Pancreas (tissue), 10 donors: ENCODE measurements around the gene PCNX3. TPM values are rescaled to one million over a fixed set of nuclear protein-coding genes. Genes with fewer than 3 reads are reported as not detected.

Experiments used
- ATAC-seq, 4 donors: fragments of 200-7000 bp; cut with Tn5 transposase; one replicate each; pipeline versions ENCODE4 v1.8.0 to v1.9.1; 2020; ENCODE audit warnings: mild to moderate bottlenecking in 4 of 4, moderate library complexity in 4 of 4
- DNase-seq, 6 donors: peaks; one replicate each; pipeline ENCODE4 v3.0.0-alpha.2; 2020
- FAIRE-seq: peaks from 2 replicates; lab custom pipeline; 2012; peaks lifted over from hg19 to GRCh38; lab: Jason Lieb, UNC
- H3K27ac ChIP-seq, 4 donors: fragments of 200-600 bp; sonication (generic); 1 replicate in 3 of 4; 2 replicates in 1 of 4; pipeline versions ENCODE4 v1.5.0 to v1.8.0; 2020
- H3K27me3 ChIP-seq, 4 donors: fragments of 200-600 bp; one replicate each; pipeline ENCODE4 v1.8.0; 2021
- H3K36me3 ChIP-seq, 3 donors: fragments of 200-600 bp; sonication (generic) in 1 of 3; one replicate each; pipeline versions ENCODE4 v1.5.0 to v1.8.0; 2020 to 2021
- H3K4me1 ChIP-seq, 3 donors: fragments of 200-600 bp; one replicate each; pipeline ENCODE4 v1.8.0; 2021
- H3K4me3 ChIP-seq, 4 donors: fragments of 200-600 bp; sonication (generic) in 2 of 4; one replicate each; pipeline versions ENCODE4 v1.5.0 to v1.8.0; 2020 to 2021
- H3K9me3 ChIP-seq, 4 donors: fragments of 200-600 bp; one replicate each; pipeline ENCODE4 v1.8.0; 2021
- WGBS, 2 donors: extraction: QIAGEN DNeasy Blood & Tissue Kit; methylation state at CpG; one replicate each; pipeline ENCODE4 v1.1.7; 2013; 5-methylcytosine and 5-hydroxymethylcytosine counted together
- intact Hi-C, 3 donors: fragments of 100-400 bp; cut with DNase I; formaldehyde crosslinking; loops; one replicate each; pipeline versions ENCODE4 v1.11.1 to v1.14.2; 2022
- polyA plus RNA-seq, 2 donors: library from polyadenylated mRNA; stranded (reverse); fragments of 200-250 nt; gene quantifications; one replicate each; pipeline ENCODE4 v1.2.3, GENCODE V29; 2013
- total RNA-seq, 6 donors: library from RNA; stranded (reverse); fragmentation: NEBNext Ultra II Directional in 4 of 6; extraction: Animal tissue kit (Norgen Biotek cat#: 25700) in 4 of 6; gene quantifications; one replicate each; pipeline versions ENCODE4 v1.2.1 to v1.2.4, GENCODE V29; 2021 to 2023
- TF ChIP-seq, protein P1 (sequence below), 4 donors: fragments of 200-600 bp; sonication (generic) in 3 of 4; IDR thresholded peaks; one replicate each; pipeline versions ENCODE4 v1.5.0 to v1.8.0; 2021; ENCODE audit warnings: antibody characterized with exemption in 4 of 4
- donor health status: healthy with polysubstance abuse.
- donor health status: DM: no; HTN: no; CAD: no; lungs with moderate emphysema.
- donor health status: DM: no; HTN: no; CAD: no.
- donor health status: control.
- donor health status: control.
- donor health status: Bipolar disorder and iron deficiency.
- donor health status: DM: yes; HTN: yes; CAD: no.
- donor health status: DM: no; HTN: no; CAD: no.
- donor health status: DM: no; HTN: no; CAD: no.
- donor health status: DM: yes; HTN: yes; CAD: no.

PCNX3 gene
- total and polyA plus RNA-seq, 8 donors = 13.5 to 26.3 (median 18.3) TPM

DNA sequence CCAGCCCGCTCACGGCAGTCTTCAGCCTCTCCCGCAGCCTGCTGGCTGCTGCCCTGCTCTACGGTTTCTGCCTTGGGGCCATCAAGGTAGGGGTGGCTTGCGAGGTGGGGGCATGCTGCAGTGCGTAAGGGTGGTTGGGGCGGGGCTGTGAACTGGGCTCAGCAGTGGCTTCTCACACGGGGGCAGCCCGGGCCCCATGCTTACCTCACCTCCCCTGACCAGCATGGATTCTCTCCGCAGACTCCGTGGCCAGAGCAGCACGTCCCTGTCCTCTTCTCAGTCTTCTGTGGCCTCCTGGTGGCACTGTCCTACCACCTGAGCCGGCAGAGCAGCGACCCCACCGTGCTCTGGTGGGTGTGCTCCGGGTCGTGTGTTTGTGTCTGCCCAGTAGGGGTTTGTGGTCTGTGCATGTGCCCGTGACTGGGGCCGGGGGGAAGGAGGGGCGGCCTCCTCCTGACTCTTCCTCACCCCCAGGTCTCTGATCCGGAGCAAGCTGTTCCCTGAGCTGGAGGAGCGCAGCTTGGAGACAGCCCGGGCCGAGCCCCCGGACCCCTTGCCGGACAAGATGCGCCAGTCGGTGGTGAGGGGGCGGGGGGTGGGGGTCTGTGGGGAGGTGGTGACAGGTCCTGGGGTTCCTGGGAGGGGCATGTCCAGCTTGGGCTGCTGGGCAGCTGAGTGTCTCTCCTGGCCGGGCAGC, 9.5 kb downstream of the PCNX3 start:
- Histone ChIP-seq H3K27ac (no peak overlapping the region), H3K27me3 (no peaks in the 10 kb centered on the region), H3K4me3 (no peak overlapping the region), H3K9me3 (no peaks in the 10 kb centered on the region), H3K4me1 (no peaks in the 10 kb centered on the region), H3K36me3 (peaks cover 0 to 39% (median 33%) of the 10 kb centered on the region in 3 donors)
- intact Hi-C loops = loop anchor here in 1 of 3 donors (10.0 kb wide), 1 partner anchor 360 kb away; no protein-coding TSS in a partner anchor
- TF ChIP-seq, protein P1, sequence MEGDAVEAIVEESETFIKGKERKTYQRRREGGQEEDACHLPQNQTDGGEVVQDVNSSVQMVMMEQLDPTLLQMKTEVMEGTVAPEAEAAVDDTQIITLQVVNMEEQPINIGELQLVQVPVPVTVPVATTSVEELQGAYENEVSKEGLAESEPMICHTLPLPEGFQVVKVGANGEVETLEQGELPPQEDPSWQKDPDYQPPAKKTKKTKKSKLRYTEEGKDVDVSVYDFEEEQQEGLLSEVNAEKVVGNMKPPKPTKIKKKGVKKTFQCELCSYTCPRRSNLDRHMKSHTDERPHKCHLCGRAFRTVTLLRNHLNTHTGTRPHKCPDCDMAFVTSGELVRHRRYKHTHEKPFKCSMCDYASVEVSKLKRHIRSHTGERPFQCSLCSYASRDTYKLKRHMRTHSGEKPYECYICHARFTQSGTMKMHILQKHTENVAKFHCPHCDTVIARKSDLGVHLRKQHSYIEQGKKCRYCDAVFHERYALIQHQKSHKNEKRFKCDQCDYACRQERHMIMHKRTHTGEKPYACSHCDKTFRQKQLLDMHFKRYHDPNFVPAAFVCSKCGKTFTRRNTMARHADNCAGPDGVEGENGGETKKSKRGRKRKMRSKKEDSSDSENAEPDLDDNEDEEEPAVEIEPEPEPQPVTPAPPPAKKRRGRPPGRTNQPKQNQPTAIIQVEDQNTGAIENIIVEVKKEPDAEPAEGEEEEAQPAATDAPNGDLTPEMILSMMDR (IDR thresholded peaks at IDR 0.05) = no peak
- 89 to 90% methylated on average over 30 of the region's 30 CpGs for WGBS, 2 donors
- ATAC-seq (no peak), DNase-seq (peak in 2 of 6 donors; percentile 26 to 56), FAIRE-seq (no peak)

DNA sequence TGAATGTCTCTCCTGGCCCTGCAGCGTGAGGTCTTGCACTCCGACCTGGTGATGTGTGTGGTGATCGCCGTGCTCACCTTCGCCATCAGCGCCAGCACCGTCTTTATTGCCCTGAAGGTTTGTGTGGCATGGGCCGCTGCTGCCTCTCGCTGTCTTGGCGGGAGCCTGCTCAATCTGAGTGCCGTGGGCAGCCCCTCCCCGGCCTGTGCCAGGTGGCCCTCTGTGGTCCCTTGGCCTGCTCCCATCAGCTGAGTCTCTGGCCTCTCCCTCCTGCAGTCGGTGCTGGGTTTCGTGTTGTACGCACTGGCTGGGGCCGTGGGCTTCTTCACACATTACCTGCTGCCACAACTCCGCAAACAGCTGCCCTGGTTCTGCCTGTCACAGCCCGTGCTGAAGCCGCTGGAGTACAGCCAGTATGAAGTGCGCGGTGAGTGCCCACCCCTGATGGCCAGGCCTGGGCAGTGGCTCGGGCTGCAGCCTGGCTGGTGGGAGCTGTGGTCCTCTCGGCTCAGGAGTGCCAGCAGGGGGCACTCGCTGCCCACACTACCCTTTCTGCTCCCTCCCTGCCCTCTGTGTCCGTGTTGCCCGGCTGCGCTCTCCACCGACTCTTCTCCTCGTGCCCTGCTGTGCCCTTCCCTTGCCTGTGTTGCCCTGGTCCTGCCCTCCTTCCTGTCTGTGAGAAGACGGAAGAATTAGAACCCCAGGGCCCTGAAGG, 10.2 kb downstream of the PCNX3 start:
- Histone ChIP-seq H3K36me3 (peaks cover 0 to 40% (median 39%) of the 10 kb centered on the region in 3 donors), H3K4me1 (no peaks in the 10 kb centered on the region), H3K4me3 (no peak overlapping the region), H3K27me3 (no peaks in the 10 kb centered on the region), H3K27ac (no peak overlapping the region), H3K9me3 (no peaks in the 10 kb centered on the region)
- DNase-seq (peak in 3 of 6 donors; percentile 38 to 73 (median 52)), FAIRE-seq (no peak), ATAC-seq (peak in 3 of 4 donors; percentile 74 to 91 (median 85))
- TF ChIP-seq, protein P1 (IDR thresholded peaks at IDR 0.05) = peak; percentile 8 to 34 (median 30)
- 75 to 77% methylated on average over 30 of the region's 30 CpGs for WGBS, 2 donors
- intact Hi-C loops = loop anchor here in 1 of 3 donors (10.0 kb wide), 1 partner anchor 359 kb away; no protein-coding TSS in a partner anchor

DNA sequence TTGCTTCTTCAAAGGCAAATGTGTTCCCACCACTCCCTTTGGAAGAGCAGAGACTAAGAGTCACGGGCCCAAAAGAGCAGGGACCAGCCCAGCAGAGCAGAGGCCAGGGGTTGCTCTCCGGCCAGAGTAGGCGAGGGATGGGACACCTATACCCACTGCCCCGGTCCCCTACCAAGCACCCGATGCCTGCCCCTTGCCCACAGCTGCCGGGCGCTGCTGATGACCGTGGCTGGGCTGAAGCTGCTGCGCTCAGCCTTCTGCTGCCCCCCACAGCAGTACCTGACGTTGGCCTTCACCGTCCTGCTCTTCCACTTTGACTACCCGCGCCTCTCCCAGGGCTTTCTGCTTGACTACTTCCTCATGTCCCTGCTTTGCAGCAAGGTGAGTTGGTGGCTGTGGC, 11.6 kb downstream of the PCNX3 start:
- WGBS, 2 donors = 92 to 95% methylated on average over 13 of the region's 13 CpGs
- intact Hi-C loops = loop anchor here in 1 of 3 donors (10.0 kb wide), 1 partner anchor 358 kb away; no protein-coding TSS in a partner anchor
- ATAC-seq (no peak), FAIRE-seq (no peak), DNase-seq (no peak)
- Histone ChIP-seq H3K27ac (no peak overlapping the region), H3K9me3 (no peaks in the 10 kb centered on the region), H3K27me3 (no peaks in the 10 kb centered on the region), H3K36me3 (peaks cover 0 to 44% (median 36%) of the 10 kb centered on the region in 3 donors), H3K4me3 (no peak overlapping the region), H3K4me1 (no peaks in the 10 kb centered on the region)
- TF ChIP-seq, protein P1 (IDR thresholded peaks at IDR 0.05) = no peak

DNA sequence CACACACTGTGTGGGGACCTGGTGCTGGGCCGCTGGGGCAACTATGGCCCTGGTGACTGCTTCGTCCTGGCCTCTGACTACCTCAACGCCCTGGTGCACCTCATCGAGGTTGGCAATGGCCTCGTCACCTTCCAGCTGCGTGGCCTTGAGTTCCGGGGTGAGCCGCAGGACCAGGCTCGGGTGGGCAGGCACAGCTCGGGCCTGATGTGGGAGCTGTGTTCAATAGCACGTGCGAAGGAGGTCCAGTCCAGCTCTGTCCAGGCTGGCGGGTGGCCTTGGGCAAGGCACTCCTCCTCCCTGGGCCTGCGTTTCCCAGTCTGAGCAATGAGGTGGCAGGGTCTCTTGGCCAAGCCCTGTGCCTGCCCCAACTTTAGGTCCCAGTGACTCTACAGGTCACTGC, 14.0 kb downstream of the PCNX3 start:
- DNase-seq = no peak
- Histone ChIP-seq H3K36me3 (peaks cover 0 to 44% (median 43%) of the 10 kb centered on the region in 3 donors), H3K27ac (no peak overlapping the region), H3K4me3 (no peak overlapping the region), H3K27me3 (no peaks in the 10 kb centered on the region), H3K9me3 (no peaks in the 10 kb centered on the region), H3K4me1 (no peaks in the 10 kb centered on the region)
- no peak for FAIRE-seq
- TF ChIP-seq, protein P1 (IDR thresholded peaks at IDR 0.05) = no peak
- intact Hi-C loops = loop anchor here in 1 of 3 donors (10.0 kb wide), 1 partner anchor 355 kb away; no protein-coding TSS in a partner anchor
- ATAC-seq = no peak
- WGBS, 2 donors = 89 to 90% methylated on average over 14 of the region's 14 CpGs
